Fibroblast of villous mesenchyme (primary cell): Measurements from ENCODE around the gene BARHL2. TPM values are rescaled to one million over a fixed set of nuclear protein-coding genes. Genes with fewer than 3 reads are reported as not detected.
A peak's percentile ranks its signal among the peaks of the same experiment; 100 is the strongest.

Source experiments
- DNase-seq: peaks from one replicate; pipeline ENCODE4 v3.0.0-alpha.2; 2010; ENCODE audit warnings: low read depth
- H3K4me3 ChIP-seq: 2 replicates; pipeline ENCODE4 v1.5.1; 2011; ENCODE audit warnings: low read depth, mild to moderate bottlenecking, low read length
- CTCF ChIP-seq: IDR thresholded peaks from 2 replicates; pipeline ENCODE4 v1.5.1; 2012; ENCODE audit warnings: low read depth, mild to moderate bottlenecking, low read length; ENCODE audit not compliant: insufficient read depth
- total RNA-seq: library from RNA; depleted of rRNA; stranded (reverse); fragments of >200 nt; gene quantifications from 2 replicates; pipeline ENCODE4 v1.2.3, GENCODE V29; 2012

Gene BARHL2
- total RNA-seq, 1 donor: not detected

- no peak for DNase-seq
- TF ChIP-seq CTCF: no peak
Measured at GRCh38 chr1:90709535-90709934, 7.6 kb downstream of the BARHL2 start.

GRCh38 chr1:90708826-90709225, 8.3 kb downstream of the BARHL2 start:
- DNase-seq: no peak
- H3K4me3 ChIP-seq: no peak overlapping the region
- TF ChIP-seq CTCF: no peak

More at GRCh38 chr1:90709535-90709934, 7.6 kb downstream of the BARHL2 start:
- no peak overlapping the region for H3K4me3 ChIP-seq

- no peak for TF ChIP-seq CTCF
- DNase-seq: no peak
- H3K4me3 ChIP-seq: no peak overlapping the region
Measured at GRCh38 chr1:90708236-90708786, 8.8 kb downstream of the BARHL2 start.

- DNase-seq: peak; percentile 24
- no peak for TF ChIP-seq CTCF
- H3K4me3 ChIP-seq: no peak overlapping the region
Measured at GRCh38 chr1:90707363-90707710, 9.8 kb downstream of the BARHL2 start.

GRCh38 chr1:90706437-90707362, 10.4 kb downstream of the BARHL2 start:
- DNase-seq: no peak
- no peak overlapping the region for H3K4me3 ChIP-seq
- TF ChIP-seq CTCF: no peak

- DNase-seq: no peak
- TF ChIP-seq CTCF: no peak
- no peak overlapping the region for H3K4me3 ChIP-seq
Measured at GRCh38 chr1:90705956-90706355, 11.1 kb downstream of the BARHL2 start.
